GM12892 (cell line): ENCODE data around the gene LRP8.

Experiments
- POLR2A ChIP-seq: IDR thresholded peaks from 2 replicates; pipeline ENCODE4 v1.6.1; 2011; ENCODE audit warnings: low read depth, low read length, control low read depth
- POLR2AphosphoS5 ChIP-seq: IDR thresholded peaks from 2 replicates; pipeline ENCODE4 v1.6.1; 2011; ENCODE audit warnings: low read depth, low read length, control low read depth
- TAF1 ChIP-seq: IDR thresholded peaks from 2 replicates; pipeline ENCODE4 v1.6.1; 2011; ENCODE audit warnings: low read depth, mild to moderate bottlenecking, control low read depth, low read length, borderline replicate concordance

- TF ChIP-seq POLR2A (no peak), POLR2AphosphoS5 (no peak), TAF1 (no peak)
These were observed 22.3 kb upstream of the LRP8 start for GRCh38 chr1:53349968-53350852.
